Measurements from ENCODE around the gene OR2T33.

DNA sequence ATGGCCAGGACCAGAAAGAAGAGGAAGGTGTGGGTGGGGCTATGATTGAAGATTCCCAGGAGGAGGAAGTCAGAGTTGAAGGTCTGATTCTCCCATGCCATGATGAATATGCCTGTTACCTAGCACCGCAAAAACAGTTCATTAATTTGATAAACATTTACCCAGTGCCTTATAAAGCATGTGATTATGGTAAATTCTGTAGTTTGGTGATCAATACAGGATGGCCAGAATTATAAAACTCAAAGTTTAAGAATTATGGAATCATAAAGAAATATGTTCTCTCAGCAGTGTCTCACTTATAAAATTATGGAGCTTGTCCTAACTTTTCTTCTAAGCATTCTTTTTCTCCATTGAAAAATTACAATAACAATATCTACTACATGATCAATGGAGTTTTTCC lies 46.7 kb upstream of the OR2T33 start, which contains the start of gene OR2M7:
- TF ChIP-seq, protein P1, sequence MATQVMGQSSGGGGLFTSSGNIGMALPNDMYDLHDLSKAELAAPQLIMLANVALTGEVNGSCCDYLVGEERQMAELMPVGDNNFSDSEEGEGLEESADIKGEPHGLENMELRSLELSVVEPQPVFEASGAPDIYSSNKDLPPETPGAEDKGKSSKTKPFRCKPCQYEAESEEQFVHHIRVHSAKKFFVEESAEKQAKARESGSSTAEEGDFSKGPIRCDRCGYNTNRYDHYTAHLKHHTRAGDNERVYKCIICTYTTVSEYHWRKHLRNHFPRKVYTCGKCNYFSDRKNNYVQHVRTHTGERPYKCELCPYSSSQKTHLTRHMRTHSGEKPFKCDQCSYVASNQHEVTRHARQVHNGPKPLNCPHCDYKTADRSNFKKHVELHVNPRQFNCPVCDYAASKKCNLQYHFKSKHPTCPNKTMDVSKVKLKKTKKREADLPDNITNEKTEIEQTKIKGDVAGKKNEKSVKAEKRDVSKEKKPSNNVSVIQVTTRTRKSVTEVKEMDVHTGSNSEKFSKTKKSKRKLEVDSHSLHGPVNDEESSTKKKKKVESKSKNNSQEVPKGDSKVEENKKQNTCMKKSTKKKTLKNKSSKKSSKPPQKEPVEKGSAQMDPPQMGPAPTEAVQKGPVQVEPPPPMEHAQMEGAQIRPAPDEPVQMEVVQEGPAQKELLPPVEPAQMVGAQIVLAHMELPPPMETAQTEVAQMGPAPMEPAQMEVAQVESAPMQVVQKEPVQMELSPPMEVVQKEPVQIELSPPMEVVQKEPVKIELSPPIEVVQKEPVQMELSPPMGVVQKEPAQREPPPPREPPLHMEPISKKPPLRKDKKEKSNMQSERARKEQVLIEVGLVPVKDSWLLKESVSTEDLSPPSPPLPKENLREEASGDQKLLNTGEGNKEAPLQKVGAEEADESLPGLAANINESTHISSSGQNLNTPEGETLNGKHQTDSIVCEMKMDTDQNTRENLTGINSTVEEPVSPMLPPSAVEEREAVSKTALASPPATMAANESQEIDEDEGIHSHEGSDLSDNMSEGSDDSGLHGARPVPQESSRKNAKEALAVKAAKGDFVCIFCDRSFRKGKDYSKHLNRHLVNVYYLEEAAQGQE (IDR thresholded peaks at IDR 0.05; ENCODE audit: insufficient read depth in 1 of 2, low read depth in 2 of 2, low read length in 2 of 2): no peak
- TF ChIP-seq FOXP2 (optimal IDR thresholded peaks at IDR 0.05; ENCODE audit: borderline replicate concordance, extremely low read depth, extremely low read length, insufficient read depth): no peak
